Measurements from ENCODE around the gene ENGASE.
A peak's percentile ranks its signal among the peaks of the same experiment; 100 is the strongest.
"Not testable (repeated sequence)": the region's sequence is repeated elsewhere in the genome, so short reads cannot be mapped to it uniquely, and the experiment has no call there.

Gene ENGASE

DNA sequence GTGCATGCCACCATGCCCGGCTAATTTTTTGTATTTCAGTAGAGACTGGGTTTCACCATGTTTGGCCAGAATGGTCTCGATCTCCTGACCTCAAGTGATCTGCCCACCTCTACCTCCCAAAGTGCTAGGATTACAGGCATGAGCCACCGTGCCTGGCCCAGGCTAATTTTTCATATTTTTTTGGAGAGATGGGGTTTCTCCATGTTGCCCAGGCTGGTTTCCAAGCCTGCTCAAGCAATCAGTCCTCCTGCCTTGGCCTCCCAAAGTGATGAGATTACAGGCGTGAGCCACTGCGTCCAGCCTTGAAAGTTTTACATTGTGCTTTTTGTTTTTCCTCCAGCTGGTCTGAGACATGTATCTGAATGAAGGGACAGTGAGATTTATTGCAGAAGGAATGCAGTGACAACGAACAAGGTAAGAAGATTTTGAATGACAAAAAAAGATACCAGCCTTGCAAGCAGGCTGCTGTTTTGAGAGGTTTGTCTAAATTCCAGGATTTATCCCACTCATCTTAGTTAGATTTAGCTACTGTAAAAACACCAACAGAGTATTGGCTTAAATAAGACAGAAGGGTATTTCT, 3.4 kb upstream of the ENGASE start:
- H3K27me3 ChIP-seq: peaks cover 16% of the 10 kb centered on the region
- TF ChIP-seq, protein P1, sequence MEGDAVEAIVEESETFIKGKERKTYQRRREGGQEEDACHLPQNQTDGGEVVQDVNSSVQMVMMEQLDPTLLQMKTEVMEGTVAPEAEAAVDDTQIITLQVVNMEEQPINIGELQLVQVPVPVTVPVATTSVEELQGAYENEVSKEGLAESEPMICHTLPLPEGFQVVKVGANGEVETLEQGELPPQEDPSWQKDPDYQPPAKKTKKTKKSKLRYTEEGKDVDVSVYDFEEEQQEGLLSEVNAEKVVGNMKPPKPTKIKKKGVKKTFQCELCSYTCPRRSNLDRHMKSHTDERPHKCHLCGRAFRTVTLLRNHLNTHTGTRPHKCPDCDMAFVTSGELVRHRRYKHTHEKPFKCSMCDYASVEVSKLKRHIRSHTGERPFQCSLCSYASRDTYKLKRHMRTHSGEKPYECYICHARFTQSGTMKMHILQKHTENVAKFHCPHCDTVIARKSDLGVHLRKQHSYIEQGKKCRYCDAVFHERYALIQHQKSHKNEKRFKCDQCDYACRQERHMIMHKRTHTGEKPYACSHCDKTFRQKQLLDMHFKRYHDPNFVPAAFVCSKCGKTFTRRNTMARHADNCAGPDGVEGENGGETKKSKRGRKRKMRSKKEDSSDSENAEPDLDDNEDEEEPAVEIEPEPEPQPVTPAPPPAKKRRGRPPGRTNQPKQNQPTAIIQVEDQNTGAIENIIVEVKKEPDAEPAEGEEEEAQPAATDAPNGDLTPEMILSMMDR (IDR thresholded peaks at IDR 0.05): no peak
- H3K9me3 ChIP-seq: no peaks in the 10 kb centered on the region
- H3K4me1 ChIP-seq (ENCODE audit: control insufficient read depth in 1 of 2, insufficient read depth in 1 of 2, low read depth in 1 of 2, low read length in 1 of 2): peaks cover 8 to 18% of the 10 kb centered on the region in 2 experiments
- no peak overlapping the region for H3K27ac ChIP-seq
- no peak overlapping the region for H3K4me3 ChIP-seq (ENCODE audit: low read depth in 1 of 2, low read length in 1 of 2)
- no peaks in the 10 kb centered on the region for H3K36me3 ChIP-seq

DNA sequence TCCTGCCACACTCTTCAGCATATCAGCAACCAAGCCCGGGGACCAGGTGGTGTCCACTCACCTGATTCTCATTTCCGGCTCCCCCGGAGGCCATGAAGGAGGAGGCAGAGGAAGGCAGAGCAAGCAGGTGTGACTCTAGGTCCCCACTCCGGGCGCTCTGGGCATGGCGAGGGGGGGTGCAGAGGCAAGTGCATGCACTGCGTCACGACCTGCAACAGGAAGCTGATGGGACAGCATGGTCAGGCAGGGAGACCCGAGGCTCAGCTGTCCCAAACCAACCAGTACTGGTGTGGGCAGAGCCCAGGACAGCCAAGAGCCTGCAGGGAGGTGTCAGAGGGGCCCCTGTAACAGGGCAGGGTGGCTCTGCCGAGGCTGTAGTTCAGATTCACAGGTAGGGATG, 2.1 kb upstream of the ENGASE start:
- H3K9me3 ChIP-seq: no peaks in the 10 kb centered on the region
- peaks cover 8 to 18% of the 10 kb centered on the region in 2 experiments for H3K4me1 ChIP-seq (ENCODE audit: control insufficient read depth in 1 of 2, insufficient read depth in 1 of 2, low read depth in 1 of 2, low read length in 1 of 2)
- no peaks in the 10 kb centered on the region for H3K36me3 ChIP-seq
- TF ChIP-seq, protein P1 (IDR thresholded peaks at IDR 0.05): no peak
- peaks cover 16% of the 10 kb centered on the region for H3K27me3 ChIP-seq
- no peak overlapping the region for H3K4me3 ChIP-seq (ENCODE audit: low read depth in 1 of 2, low read length in 1 of 2)
- no peak overlapping the region for H3K27ac ChIP-seq

DNA sequence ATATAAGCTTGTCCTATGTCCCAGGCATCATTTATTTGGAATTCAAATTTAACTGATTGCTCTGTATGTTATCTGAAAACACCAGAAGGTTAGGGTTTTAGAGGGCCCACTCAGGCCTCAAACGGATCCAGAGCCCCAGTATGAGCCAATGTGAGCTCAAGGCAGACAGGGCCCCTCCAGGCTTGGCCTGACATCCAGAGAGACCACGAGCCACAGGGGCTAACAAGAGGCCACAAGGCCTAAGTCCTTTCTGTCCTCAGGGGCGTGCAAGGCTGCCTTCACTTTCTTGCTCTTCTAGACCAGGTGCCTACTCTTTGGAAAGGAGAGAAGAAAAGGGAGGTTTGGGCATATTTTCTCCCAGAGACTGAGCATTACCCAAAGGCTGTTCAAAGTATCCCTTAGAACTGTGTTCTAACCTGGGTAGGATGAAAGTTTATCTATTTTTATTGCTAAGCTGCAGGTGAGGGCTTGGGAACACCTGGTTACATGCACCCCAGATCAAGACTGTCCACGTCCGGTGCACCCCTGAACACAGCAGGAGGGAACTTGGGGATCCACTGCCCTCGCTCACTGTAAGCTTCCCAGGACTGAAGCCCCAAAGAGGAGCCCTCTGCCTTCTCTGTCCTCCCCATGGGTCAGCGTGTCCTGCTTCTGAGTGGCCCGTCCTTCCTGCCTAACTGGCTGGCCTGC, 1.5 kb upstream of the ENGASE start:
- Histone ChIP-seq H3K36me3 (no peaks in the 10 kb centered on the region), H3K27ac (no peak overlapping the region), H3K4me3 (ENCODE audit: low read depth in 1 of 2, low read length in 1 of 2) (no peak overlapping the region), H3K4me1 (ENCODE audit: control insufficient read depth in 1 of 2, insufficient read depth in 1 of 2, low read depth in 1 of 2, low read length in 1 of 2) (peaks cover 8 to 18% of the 10 kb centered on the region in 2 experiments), H3K27me3 (peaks cover 16% of the 10 kb centered on the region), H3K9me3 (no peaks in the 10 kb centered on the region)
- TF ChIP-seq, protein P1 (IDR thresholded peaks at IDR 0.05): no peak

DNA sequence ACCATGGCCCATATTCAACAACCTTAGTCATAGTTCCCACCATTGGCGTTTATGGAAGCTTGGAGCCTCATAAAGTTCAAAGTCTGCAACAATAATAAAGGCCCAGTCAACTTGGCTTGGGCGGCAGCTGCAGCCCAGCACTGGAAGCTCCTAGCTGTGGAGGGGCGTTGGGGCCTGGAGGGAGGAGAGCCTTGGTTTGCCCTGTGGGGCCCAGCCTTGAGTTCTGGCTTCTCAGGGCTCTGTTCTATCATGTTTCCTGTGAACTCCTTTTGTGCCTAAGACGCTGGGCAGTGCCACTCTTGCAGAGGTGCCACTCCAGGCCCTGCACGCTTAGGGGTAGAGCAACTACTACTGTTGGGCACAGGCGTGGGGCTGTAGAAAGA, 927 bp upstream of the ENGASE start:
- TF ChIP-seq, protein P1 (IDR thresholded peaks at IDR 0.05): no peak
- Histone ChIP-seq H3K4me3 (ENCODE audit: low read depth in 1 of 2, low read length in 1 of 2) (no peak overlapping the region), H3K27ac (no peak overlapping the region), H3K4me1 (ENCODE audit: control insufficient read depth in 1 of 2, insufficient read depth in 1 of 2, low read depth in 1 of 2, low read length in 1 of 2) (peaks cover 8 to 18% of the 10 kb centered on the region in 2 experiments), H3K36me3 (no peaks in the 10 kb centered on the region), H3K9me3 (no peaks in the 10 kb centered on the region), H3K27me3 (peaks cover 16% of the 10 kb centered on the region)

DNA sequence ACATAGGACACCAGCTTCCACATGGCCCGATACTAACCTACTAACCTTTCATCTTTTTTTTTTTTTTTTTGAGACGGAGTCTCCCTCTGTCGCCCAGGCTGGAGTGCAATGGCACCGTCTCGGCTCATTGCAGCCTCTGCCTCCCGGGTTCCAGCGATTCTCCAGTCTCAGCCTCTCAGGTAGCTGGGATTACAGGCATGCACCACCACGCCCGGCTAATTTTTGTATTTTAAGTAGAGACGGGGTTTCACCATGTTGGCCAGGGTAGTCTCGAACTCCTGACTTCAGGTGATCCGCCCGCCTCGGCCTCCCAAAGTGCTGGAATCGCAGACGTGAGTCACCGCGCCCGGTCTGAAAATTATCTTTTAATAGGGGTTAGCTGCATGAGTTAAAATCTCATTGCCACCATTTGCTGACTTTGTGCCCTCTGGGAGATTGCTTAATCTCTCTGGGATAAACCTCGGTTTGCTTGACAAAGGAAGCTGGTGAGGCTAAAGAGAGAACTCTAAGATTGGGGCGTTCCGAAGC, 439 bp upstream of the ENGASE start:
- Histone ChIP-seq H3K4me1 (ENCODE audit: control insufficient read depth in 1 of 2, insufficient read depth in 1 of 2, low read depth in 1 of 2, low read length in 1 of 2) (peaks cover 8 to 18% of the 10 kb centered on the region in 2 experiments), H3K27me3 (peaks cover 16% of the 10 kb centered on the region), H3K27ac (peak overlapping the region; percentile 65), H3K4me3 (ENCODE audit: low read depth in 1 of 2, low read length in 1 of 2) (peak overlapping the region; percentile 36 to 73)
- H3K9me3 ChIP-seq, H3K36me3 ChIP-seq: not testable (repeated sequence)

DNA sequence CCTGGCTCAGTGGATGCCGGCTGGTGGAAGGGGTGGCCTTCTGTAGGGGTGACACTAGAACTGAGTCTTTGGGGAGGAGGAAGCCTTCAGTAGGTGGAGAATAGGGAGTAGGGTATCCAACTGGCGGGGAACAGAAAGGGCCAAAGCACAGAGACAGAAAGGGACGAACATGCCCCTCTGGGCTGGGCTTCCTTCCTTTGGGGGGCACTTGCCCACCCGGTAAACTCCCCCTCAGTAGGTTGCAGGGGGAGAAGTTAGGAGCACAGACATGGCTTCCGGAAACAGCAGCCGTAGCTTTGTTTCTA, 774 bp downstream of the ENGASE start:
- peak overlapping the region; percentile 71 to 73 for H3K4me3 ChIP-seq (ENCODE audit: low read depth in 1 of 2, low read length in 1 of 2)
- no peaks in the 10 kb centered on the region for H3K9me3 ChIP-seq
- H3K27me3 ChIP-seq: peaks cover 16% of the 10 kb centered on the region
- TF ChIP-seq, protein P1 (IDR thresholded peaks at IDR 0.05): no peak
- peaks cover 8 to 18% of the 10 kb centered on the region in 2 experiments for H3K4me1 ChIP-seq (ENCODE audit: control insufficient read depth in 1 of 2, insufficient read depth in 1 of 2, low read depth in 1 of 2, low read length in 1 of 2)
- H3K27ac ChIP-seq: peak overlapping the region; percentile 65
- peaks cover 12% of the 10 kb centered on the region for H3K36me3 ChIP-seq

Measured in neutrophil (primary cell).